Stomach smooth muscle (tissue), 2 donors: ENCODE results near the gene FOXA3.
"Not testable (repeated sequence)": the region's sequence is repeated elsewhere in the genome, so short reads cannot be mapped to it uniquely, and the experiment has no call there.

Experiments
- H3K27ac ChIP-seq: one replicate; pipeline ENCODE4 v1.7.0; 2013; ENCODE audit warnings: mild to moderate bottlenecking, low read length, inconsistent platforms
- H3K27me3 ChIP-seq, 2 donors: one replicate each; pipeline ENCODE4 v1.7.0; 2013; ENCODE audit warnings: low read length in 2 of 2; ENCODE audit not compliant: insufficient read depth in 2 of 2, control insufficient read depth in 1 of 2
- H3K36me3 ChIP-seq, 2 donors: one replicate each; pipeline ENCODE4 v1.7.0; 2013; ENCODE audit warnings: low read length in 2 of 2; ENCODE audit not compliant: control insufficient read depth in 2 of 2, insufficient read depth in 2 of 2
- H3K4me1 ChIP-seq: one replicate; pipeline ENCODE4 v1.7.0; 2013; ENCODE audit warnings: low read length; ENCODE audit not compliant: control insufficient read depth, insufficient read depth
- H3K4me3 ChIP-seq, 2 donors: one replicate each; pipeline ENCODE4 v1.7.0; 2013; ENCODE audit warnings: low read length in 2 of 2
- H3K9ac ChIP-seq, 2 donors: one replicate each; pipeline ENCODE4 v1.7.0; 2013; ENCODE audit warnings: low read length in 2 of 2, mild to moderate bottlenecking in 1 of 2
- H3K9me3 ChIP-seq, 2 donors: one replicate each; pipeline ENCODE4 v1.7.0; 2013; ENCODE audit warnings: low read length in 2 of 2; ENCODE audit not compliant: control insufficient read depth in 2 of 2
- donor health status: healthy.
- donor health status: Pancreatic carcinoma.

The FOXA3 gene

GRCh38 chr19:45862564-45863334 is 1.4 kb upstream of the FOXA3 start, which contains the start of gene SYMPK:
Gene SYMPK, minus strand, starts transcription at chr19:45863147. Its CDS starts 8,652 bp downstream, at chr19:45854495.
- H3K4me1 ChIP-seq, result peaks cover 11% of the 10 kb centered on the region
- H3K9me3 ChIP-seq, result no peaks in the 10 kb centered on the region
- peak within 1 kb of the TSS; percentile 81 for H3K27ac ChIP-seq
- peak within 1 kb of the TSS; percentile 79 to 98 for H3K4me3 ChIP-seq
- peak within 1 kb of the TSS; percentile 73 to 89 for H3K9ac ChIP-seq
- H3K27me3 ChIP-seq, result peaks cover 18 to 24% of the 10 kb centered on the region in 2 donors
- H3K36me3 ChIP-seq, result peaks cover 5 to 6% of the 10 kb centered on the region in 2 donors

GRCh38 chr19:45863335-45863839 is 739 bp upstream of the FOXA3 start:
- Histone ChIP-seq H3K36me3 (peaks cover 2 to 3% of the 10 kb centered on the region in 2 donors), H3K9me3 (no peaks in the 10 kb centered on the region), H3K9ac (no peak overlapping the region), H3K27ac (no peak overlapping the region), H3K4me1 (peaks cover 11% of the 10 kb centered on the region), H3K4me3 (peak overlapping the region; percentile 59 to 98), H3K27me3 (peaks cover 18 to 24% of the 10 kb centered on the region in 2 donors)

- Histone ChIP-seq H3K27ac (no peak overlapping the region), H3K4me3 (peak overlapping the region in 1 of 2 donors; percentile 49), H3K4me1 (peaks cover 11% of the 10 kb centered on the region)
These were observed 530 bp downstream of the FOXA3 start for GRCh38 chr19:45864629-45865082.

GRCh38 chr19:45865269-45865948 is 1.3 kb downstream of the FOXA3 start:
- Histone ChIP-seq H3K36me3 (no peaks in the 10 kb centered on the region), H3K4me3 (no peak overlapping the region), H3K9me3 (no peaks in the 10 kb centered on the region), H3K9ac (no peak overlapping the region), H3K4me1 (peaks cover 11% of the 10 kb centered on the region), H3K27me3 (peaks cover 18 to 24% of the 10 kb centered on the region in 2 donors), H3K27ac (no peak overlapping the region)

More at GRCh38 chr19:45864629-45865082, 530 bp downstream of the FOXA3 start:
- Histone ChIP-seq H3K9ac (no peak overlapping the region), H3K36me3 (no peaks in the 10 kb centered on the region), H3K27me3 (peaks cover 18 to 24% of the 10 kb centered on the region in 2 donors), H3K9me3 (no peaks in the 10 kb centered on the region)

GRCh38 chr19:45866400-45867176 is 2.5 kb downstream of the FOXA3 start:
- Histone ChIP-seq H3K9ac (no peak overlapping the region), H3K27ac (no peak overlapping the region), H3K4me1 (peaks cover 11% of the 10 kb centered on the region), H3K9me3 (no peaks in the 10 kb centered on the region), H3K4me3 (no peak overlapping the region), H3K27me3 (peaks cover 18 to 24% of the 10 kb centered on the region in 2 donors), H3K36me3 (no peaks in the 10 kb centered on the region)

GRCh38 chr19:45867241-45867640 is 3.1 kb downstream of the FOXA3 start:
- H3K4me3 ChIP-seq, H3K9me3 ChIP-seq, H3K36me3 ChIP-seq, H3K27ac ChIP-seq, H3K4me1 ChIP-seq, H3K9ac ChIP-seq: not testable (repeated sequence)
- H3K27me3 ChIP-seq, result peaks cover 18 to 24% of the 10 kb centered on the region in 2 donors

- Histone ChIP-seq H3K9me3 (no peaks in the 10 kb centered on the region), H3K36me3 (no peaks in the 10 kb centered on the region), H3K27me3 (peaks cover 0 to under 1% of the 10 kb centered on the region in 2 donors), H3K27ac (no peak overlapping the region), H3K4me1 (no peaks in the 10 kb centered on the region), H3K9ac (no peak overlapping the region), H3K4me3 (no peak overlapping the region)
These were observed 6.7 kb downstream of the FOXA3 start for GRCh38 chr19:45870798-45871197.

- no peaks in the 10 kb centered on the region for H3K9me3 ChIP-seq
- no peaks in the 10 kb centered on the region for H3K36me3 ChIP-seq
- peaks cover 6% of the 10 kb centered on the region for H3K4me1 ChIP-seq
- H3K27me3 ChIP-seq, result peaks cover 0 to 5% of the 10 kb centered on the region in 2 donors
- no peak overlapping the region for H3K9ac ChIP-seq
- H3K27ac ChIP-seq, result no peak overlapping the region
- no peak overlapping the region for H3K4me3 ChIP-seq
These were observed 8.2 kb downstream of the FOXA3 start for GRCh38 chr19:45872095-45872919.

GRCh38 chr19:45873219-45873772 is 9.2 kb downstream of the FOXA3 start:
- Histone ChIP-seq H3K4me1 (peaks cover 6% of the 10 kb centered on the region), H3K36me3 (no peaks in the 10 kb centered on the region), H3K9ac (no peak overlapping the region), H3K9me3 (no peaks in the 10 kb centered on the region), H3K4me3 (no peak overlapping the region), H3K27me3 (peaks cover 5 to 8% of the 10 kb centered on the region in 2 donors), H3K27ac (no peak overlapping the region)
